Peyer's patch (tissue), 4 donors: ENCODE data around the gene NOXA1. TPM values are rescaled to one million over a fixed set of nuclear protein-coding genes. Genes with fewer than 3 reads are reported as not detected.
A peak's percentile ranks its signal among the peaks of the same experiment; 100 is the strongest.
"Not testable (repeated sequence)": the region's sequence is repeated elsewhere in the genome, so short reads cannot be mapped to it uniquely, and the experiment has no call there.

Experiments used
- DNase-seq, 3 donors: peaks; one replicate each; pipeline ENCODE4 v3.0.0-alpha.2; 2017 to 2019
- H3K27ac ChIP-seq, 4 donors: fragments of 200-600 bp; sonication (generic); one replicate each; pipeline ENCODE4 v1.5.1; 2016 to 2019
- H3K27me3 ChIP-seq, 2 donors: fragments of 200-600 bp; sonication (generic); one replicate each; pipeline ENCODE4 v1.5.1; 2019
- H3K36me3 ChIP-seq, 3 donors: fragments of 200-600 bp; sonication (generic); one replicate each; pipeline ENCODE4 v1.5.1; 2016 to 2019
- H3K4me1 ChIP-seq, 4 donors: fragments of 200-600 bp; sonication (generic); one replicate each; pipeline ENCODE4 v1.5.1; 2016 to 2019
- H3K4me3 ChIP-seq, 4 donors: fragments of 200-600 bp; sonication (generic); 1 replicate in 3 of 4; 2 replicates in 1 of 4; pipeline ENCODE4 v1.5.1; 2016 to 2019; ENCODE audit warnings: mild to moderate bottlenecking in 1 of 4
- H3K9me3 ChIP-seq, 4 donors: fragments of 200-600 bp; sonication (generic); one replicate each; pipeline ENCODE4 v1.5.1; 2016 to 2019; ENCODE audit warnings: mild to moderate bottlenecking in 1 of 4
- CTCF ChIP-seq, 6 experiments: fragments of 450-650 bp in 4 of 6; fragments of 200-600 bp in 2 of 6; sonication (generic) in 1 of 6; IDR thresholded peaks; one replicate each; pipeline ENCODE4 v1.5.1; 2017 to 2019; ENCODE audit warnings: antibody characterized with exemption in 6 of 6, mild to moderate bottlenecking in 3 of 6, moderate library complexity in 1 of 6
- POLR2A ChIP-seq, 2 donors: fragments of 450-650 bp; IDR thresholded peaks; one replicate each; pipeline ENCODE4 v1.5.1; 2017; ENCODE audit warnings: antibody characterized with exemption in 2 of 2, mild to moderate bottlenecking in 2 of 2, moderate library complexity in 2 of 2
- total RNA-seq, 4 donors: library from RNA; depleted of rRNA; stranded (reverse); fragments of >200 nt; gene quantifications; one replicate each; pipeline ENCODE4 v1.1.0, GENCODE V29; 2016

NOXA1 gene
- total RNA-seq, 4 donors from 2014 or later, result 28.2 to 37.3 (median 33.2) TPM

GRCh38 chr9:137408651-137409405, 14.4 kb upstream of the NOXA1 start:
- no peak for DNase-seq
- Histone ChIP-seq H3K27ac (no peak overlapping the region), H3K9me3 (no peaks in the 10 kb centered on the region), H3K36me3 (no peaks in the 10 kb centered on the region), H3K4me3 (no peak overlapping the region), H3K4me1 (peaks cover 0 to 35% (median 9%) of the 10 kb centered on the region in 4 donors), H3K27me3 (no peaks in the 10 kb centered on the region)
- no peak for TF ChIP-seq POLR2A (IDR thresholded peaks at IDR 0.05)
- TF ChIP-seq CTCF (IDR thresholded peaks at IDR 0.05), result no peak

DNA sequence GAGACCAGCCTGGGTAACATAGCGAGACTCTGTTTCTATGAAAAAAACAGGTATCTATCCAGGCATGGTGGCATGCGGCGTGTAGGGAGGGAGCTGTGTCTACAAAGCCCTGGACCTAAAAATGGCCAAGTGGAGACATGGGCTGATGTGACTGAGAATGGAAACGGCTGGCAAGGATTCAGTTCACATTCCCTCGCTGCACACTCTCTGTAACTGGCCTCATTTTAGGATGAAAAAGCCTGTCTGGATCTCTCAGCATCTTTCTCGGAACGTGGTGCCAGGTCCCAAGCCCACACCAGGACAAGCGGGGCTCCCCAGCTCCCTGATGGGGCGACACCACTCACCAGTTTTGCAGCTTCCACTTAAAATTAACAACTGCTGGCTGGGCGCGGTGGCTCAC, 13.7 kb upstream of the NOXA1 start:
- Histone ChIP-seq H3K36me3 (no peaks in the 10 kb centered on the region), H3K27me3 (no peaks in the 10 kb centered on the region), H3K4me1 (peaks cover 0 to 35% (median 9%) of the 10 kb centered on the region in 4 donors), H3K9me3 (no peaks in the 10 kb centered on the region), H3K27ac (no peak overlapping the region), H3K4me3 (no peak overlapping the region)
- TF ChIP-seq POLR2A (IDR thresholded peaks at IDR 0.05) (no peak), CTCF (IDR thresholded peaks at IDR 0.05) (no peak)
- no peak for DNase-seq

GRCh38 chr9:137410236-137410890, 12.8 kb upstream of the NOXA1 start:
- H3K9me3 ChIP-seq, DNase-seq, H3K4me3 ChIP-seq, H3K36me3 ChIP-seq, H3K27me3 ChIP-seq: not testable (repeated sequence)
- H3K4me1 ChIP-seq, result peaks cover 0 to 35% (median 9%) of the 10 kb centered on the region in 4 donors
- peak overlapping the region in 2 of 4 donors; percentile 31 to 70 for H3K27ac ChIP-seq

GRCh38 chr9:137410891-137411249, 12.3 kb upstream of the NOXA1 start:
- no peak for DNase-seq
- Histone ChIP-seq H3K36me3 (no peaks in the 10 kb centered on the region), H3K27me3 (no peaks in the 10 kb centered on the region), H3K27ac (peak overlapping the region in 3 of 4 donors; percentile 31 to 70 (median 52)), H3K4me1 (peaks cover 0 to 35% (median 9%) of the 10 kb centered on the region in 4 donors), H3K9me3 (no peaks in the 10 kb centered on the region), H3K4me3 (no peak overlapping the region)
- TF ChIP-seq POLR2A (IDR thresholded peaks at IDR 0.05), result no peak
- no peak for TF ChIP-seq CTCF (IDR thresholded peaks at IDR 0.05)

GRCh38 chr9:137411260-137411644, 11.9 kb upstream of the NOXA1 start:
- Histone ChIP-seq H3K4me1 (peaks cover 0 to 34% (median 9%) of the 10 kb centered on the region in 4 donors), H3K9me3 (no peaks in the 10 kb centered on the region), H3K27me3 (no peaks in the 10 kb centered on the region), H3K4me3 (no peak overlapping the region), H3K27ac (peak overlapping the region in 3 of 4 donors; percentile 38 to 70 (median 52)), H3K36me3 (no peaks in the 10 kb centered on the region)
- no peak for DNase-seq
- TF ChIP-seq POLR2A (IDR thresholded peaks at IDR 0.05), result no peak
- no peak for TF ChIP-seq CTCF (IDR thresholded peaks at IDR 0.05)
